ENCODE data around the gene GLMP. TPM values are rescaled to one million over a fixed set of nuclear protein-coding genes. Genes with fewer than 3 reads are reported as not detected.

Gene GLMP
- total and polyA plus RNA-seq, 2 donors (not counting 3 experiments of a cell fraction or from before 2014, with no cell fraction given): 84.3 to 109 TPM

GRCh38 chr1:156293098-156293434 lies 2.4 kb downstream of the GLMP start:
- peaks cover 0 to 4% of the 10 kb centered on the region in 2 experiments for H3K36me3 ChIP-seq (ENCODE audit: control insufficient read depth in 2 of 2, extremely low read depth in 1 of 2, insufficient read depth in 2 of 2, low read length in 2 of 2)
- FAIRE-seq: no peak

More at GRCh38 chr1:156293098-156293434, 2.4 kb downstream of the GLMP start:
- H3K27ac ChIP-seq (ENCODE audit: insufficient read depth, low read depth, low read length): no peak overlapping the region
- dilution Hi-C loops (cut with MboI; ENCODE audit: extremely low pct_ligation_motif_present, low sequenced_read_pairs) (no loop called here), intact Hi-C loops (cut with micrococcal nuclease) (no loop called here)
- H3K4me2 ChIP-seq (ENCODE audit: insufficient read depth, low read length): no peak overlapping the region
- H3K27me3 ChIP-seq (ENCODE audit: control insufficient read depth in 2 of 2, insufficient read depth in 2 of 2, low read length in 2 of 2): no peaks in the 10 kb centered on the region
- no peaks in the 10 kb centered on the region for H4K20me1 ChIP-seq (replicated peaks; ENCODE audit: control insufficient read depth, extremely low read depth, insufficient read depth, low read length)
- no peaks in the 10 kb centered on the region for H3K9me3 ChIP-seq (replicated peaks; ENCODE audit: control insufficient read depth, insufficient read depth, low read length)
- no peak overlapping the region for H3K9ac ChIP-seq (replicated peaks; ENCODE audit: extremely low read depth, insufficient read depth, low read length)
- no peaks in the 10 kb centered on the region for H3K9me1 ChIP-seq (replicated peaks; ENCODE audit: control insufficient read depth, extremely low read depth, insufficient read depth, low read length)
- no peak overlapping the region for H3K4me3 ChIP-seq (replicated peaks in 1 of 3; ENCODE audit: insufficient read depth in 1 of 3, low read depth in 1 of 3, low read length in 3 of 3)
- no peak overlapping the region for H2AFZ ChIP-seq (ENCODE audit: low read depth, low read length)
- H3K79me2 ChIP-seq (ENCODE audit: control insufficient read depth, insufficient read depth, low read length): peaks cover 6% of the 10 kb centered on the region
- BruUV-seq (replicated peaks): no TSS peak
- no peak for DNase-seq (ENCODE audit: low read depth, low spot score)
- peaks cover 10% of the 10 kb centered on the region for H3K4me1 ChIP-seq (ENCODE audit: control insufficient read depth, extremely low read depth, insufficient read depth, low read length)
- CTCF ChIA-PET: no interaction called here
- POLR2A ChIA-PET: no interaction called here
- TF ChIP-seq, protein P1, sequence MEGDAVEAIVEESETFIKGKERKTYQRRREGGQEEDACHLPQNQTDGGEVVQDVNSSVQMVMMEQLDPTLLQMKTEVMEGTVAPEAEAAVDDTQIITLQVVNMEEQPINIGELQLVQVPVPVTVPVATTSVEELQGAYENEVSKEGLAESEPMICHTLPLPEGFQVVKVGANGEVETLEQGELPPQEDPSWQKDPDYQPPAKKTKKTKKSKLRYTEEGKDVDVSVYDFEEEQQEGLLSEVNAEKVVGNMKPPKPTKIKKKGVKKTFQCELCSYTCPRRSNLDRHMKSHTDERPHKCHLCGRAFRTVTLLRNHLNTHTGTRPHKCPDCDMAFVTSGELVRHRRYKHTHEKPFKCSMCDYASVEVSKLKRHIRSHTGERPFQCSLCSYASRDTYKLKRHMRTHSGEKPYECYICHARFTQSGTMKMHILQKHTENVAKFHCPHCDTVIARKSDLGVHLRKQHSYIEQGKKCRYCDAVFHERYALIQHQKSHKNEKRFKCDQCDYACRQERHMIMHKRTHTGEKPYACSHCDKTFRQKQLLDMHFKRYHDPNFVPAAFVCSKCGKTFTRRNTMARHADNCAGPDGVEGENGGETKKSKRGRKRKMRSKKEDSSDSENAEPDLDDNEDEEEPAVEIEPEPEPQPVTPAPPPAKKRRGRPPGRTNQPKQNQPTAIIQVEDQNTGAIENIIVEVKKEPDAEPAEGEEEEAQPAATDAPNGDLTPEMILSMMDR (IDR thresholded peaks at IDR 0.05; ENCODE audit: extremely low read depth in 1 of 2, insufficient read depth in 1 of 2, low read depth in 1 of 2, low read length in 2 of 2): no peak
- TF ChIP-seq GATA2 (IDR thresholded peaks at IDR 0.05; ENCODE audit: insufficient read depth, insufficient read length, low read depth, low read length) (no peak), MYC (IDR thresholded peaks at IDR 0.05; ENCODE audit: low read depth, low read length) (no peak), POLR2A (IDR thresholded peaks at IDR 0.05; ENCODE audit: low read depth, low read length) (no peak), JUN (IDR thresholded peaks at IDR 0.05; ENCODE audit: borderline replicate concordance, insufficient read depth, insufficient read length, low read depth) (no peak), POLR2AphosphoS5 (IDR thresholded peaks at IDR 0.05; ENCODE audit: insufficient read depth, low read depth, low read length) (no peak), MAX (IDR thresholded peaks at IDR 0.05; ENCODE audit: insufficient read depth, insufficient read length) (no peak), EZH2 (IDR thresholded peaks at IDR 0.05; ENCODE audit: borderline replicate concordance, low read depth, low read length, severe bottlenecking) (no peak)

Data from endothelial cell of umbilical vein (primary cell).